Measurements from ENCODE around the gene TBL1Y.

TBL1Y gene

GRCh38 chrY:7099742-7100141 is 189.2 kb downstream of the TBL1Y start:
- no peak for TF ChIP-seq GATA2 (IDR thresholded peaks at IDR 0.05; ENCODE audit: low read depth, low read length)
- TF ChIP-seq GATA3 (IDR thresholded peaks at IDR 0.05; ENCODE audit: low read depth, low read length), result no peak

- TF ChIP-seq GATA2 (IDR thresholded peaks at IDR 0.05; ENCODE audit: low read depth, low read length) (no peak), GATA3 (IDR thresholded peaks at IDR 0.05; ENCODE audit: low read depth, low read length) (no peak)
Observed at GRCh38 chrY:7102680-7103079, 192.2 kb downstream of the TBL1Y start.

- no peak for TF ChIP-seq GATA3 (IDR thresholded peaks at IDR 0.05; ENCODE audit: low read depth, low read length)
- no peak for TF ChIP-seq GATA2 (IDR thresholded peaks at IDR 0.05; ENCODE audit: low read depth, low read length)
Observed at GRCh38 chrY:7107179-7107578, 196.7 kb downstream of the TBL1Y start.

DNA sequence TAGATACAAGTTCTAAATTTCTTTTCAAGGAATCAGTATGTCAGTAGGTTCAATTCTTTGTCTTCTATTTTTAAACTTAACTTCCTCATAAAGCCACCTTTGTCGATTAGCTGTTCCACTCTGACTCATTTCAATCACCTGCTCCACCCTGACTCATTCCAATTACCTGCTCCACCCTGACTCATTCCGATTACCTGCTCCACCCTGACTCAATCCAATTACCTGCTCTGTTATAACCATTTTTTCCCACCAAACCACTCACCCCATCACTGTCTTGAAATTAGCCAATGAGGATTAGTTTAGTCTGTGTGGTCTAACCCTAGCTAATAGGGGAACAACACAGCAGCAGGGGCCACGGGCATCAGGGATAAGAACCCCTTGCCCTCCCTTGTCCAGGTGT is 199.6 kb downstream of the TBL1Y start:
- TF ChIP-seq GATA3 (IDR thresholded peaks at IDR 0.05; ENCODE audit: low read depth, low read length) (no peak), GATA2 (IDR thresholded peaks at IDR 0.05; ENCODE audit: low read depth, low read length) (no peak)

DNA sequence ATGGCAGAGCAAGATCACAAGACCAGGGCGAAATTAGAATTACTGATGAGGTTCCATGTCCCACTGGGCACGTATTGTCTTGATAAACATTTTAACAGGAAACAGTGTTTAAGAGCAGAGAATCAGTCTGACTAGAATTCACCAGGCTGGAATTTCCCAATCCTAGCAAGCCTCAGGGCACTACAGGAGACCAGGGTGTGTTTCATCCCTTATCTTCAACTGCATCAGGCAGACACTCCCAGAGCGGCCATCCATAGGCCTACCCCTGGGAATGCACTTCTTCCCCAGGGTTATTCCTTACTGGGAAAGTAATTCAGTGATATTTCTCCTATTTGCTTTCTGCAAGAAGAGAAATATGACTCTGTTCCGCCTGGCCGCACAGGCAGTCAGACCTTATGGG is 205.4 kb downstream of the TBL1Y start:
- TF ChIP-seq GATA2 (IDR thresholded peaks at IDR 0.05; ENCODE audit: low read depth, low read length), result no peak

DNA sequence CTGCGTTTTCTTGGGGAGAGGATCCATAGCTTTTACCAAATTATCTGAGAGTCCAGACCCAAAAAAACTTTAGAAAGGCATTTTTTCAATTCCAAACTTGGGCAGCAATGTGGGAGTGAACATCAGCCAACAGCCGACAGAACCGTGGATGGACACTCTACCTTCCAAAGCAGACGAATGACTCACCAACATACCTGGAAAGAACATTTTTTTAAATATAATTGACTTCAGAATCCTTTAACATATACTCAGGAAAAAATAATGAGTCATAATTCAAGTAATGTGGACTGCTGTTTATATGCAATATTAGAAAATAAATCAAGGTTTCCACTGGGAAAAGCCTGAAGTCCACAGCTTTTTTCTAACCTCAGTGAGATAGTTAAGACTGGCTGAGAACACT is 211.7 kb downstream of the TBL1Y start:
- TF ChIP-seq GATA2 (IDR thresholded peaks at IDR 0.05; ENCODE audit: low read depth, low read length) (no peak), GATA3 (IDR thresholded peaks at IDR 0.05; ENCODE audit: low read depth, low read length) (no peak)

DNA sequence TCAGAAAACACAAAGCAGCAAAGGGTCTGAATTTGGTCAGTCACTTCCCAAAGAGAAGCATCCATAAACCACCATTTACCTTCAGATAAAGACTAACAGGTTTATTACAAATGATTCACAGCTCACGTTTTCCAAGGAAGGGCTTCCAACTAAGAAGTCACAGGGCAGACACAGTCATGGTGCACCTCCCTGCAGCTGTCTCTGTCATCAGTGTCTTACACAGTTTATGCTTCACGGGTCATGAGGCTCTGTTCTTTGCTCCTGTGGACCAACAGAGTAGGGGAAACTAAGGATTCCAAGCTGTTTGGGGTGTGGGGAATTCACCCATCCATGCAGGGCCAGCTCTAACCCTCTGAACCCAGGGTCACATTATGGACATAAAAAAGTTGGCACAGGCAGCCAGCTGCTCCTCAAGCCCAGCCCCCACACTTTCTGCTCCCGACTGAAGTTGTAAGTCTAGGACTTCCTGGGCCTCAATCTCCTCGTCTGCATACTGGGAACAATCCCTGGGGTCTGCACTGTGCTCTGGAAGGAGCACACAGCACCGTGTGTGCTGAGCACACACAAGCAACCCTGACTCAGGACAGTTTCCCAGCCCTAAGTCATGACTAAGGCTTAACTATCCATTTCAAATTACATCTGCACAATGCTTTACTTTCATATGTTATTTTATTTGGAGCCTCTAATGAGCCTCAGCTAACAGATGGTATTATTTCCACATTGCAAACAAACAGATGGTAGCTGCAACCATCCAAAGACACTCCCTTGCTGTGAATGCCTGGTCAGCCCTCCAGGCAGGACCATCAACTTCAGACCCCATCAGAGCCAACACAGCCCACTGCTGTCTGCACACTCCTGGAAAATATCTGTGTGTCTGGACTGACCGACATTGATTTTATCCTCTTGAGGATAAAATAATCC is 214.9 kb downstream of the TBL1Y start:
- TF ChIP-seq GATA2 (IDR thresholded peaks at IDR 0.05; ENCODE audit: low read depth, low read length) (no peak), GATA3 (IDR thresholded peaks at IDR 0.05; ENCODE audit: low read depth, low read length) (no peak)

- TF ChIP-seq GATA2 (IDR thresholded peaks at IDR 0.05; ENCODE audit: low read depth, low read length) (no peak), GATA3 (IDR thresholded peaks at IDR 0.05; ENCODE audit: low read depth, low read length) (no peak)
Observed at GRCh38 chrY:7128211-7128610, 217.7 kb downstream of the TBL1Y start.
